ENCODE data around the gene ERVW-1. TPM values are rescaled to one million over a fixed set of nuclear protein-coding genes. Genes with fewer than 3 reads are reported as not detected.
A peak's percentile ranks its signal among the peaks of the same experiment; 100 is the strongest.

Gene ERVW-1
- total RNA-seq, 1 donor from 2014 or later: not detected

- Mint-ChIP-seq H3K4me3 (ENCODE audit: unreplicated experiment) (no peak overlapping the region), H3K36me3 (ENCODE audit: unreplicated experiment) (no peaks in the 10 kb centered on the region), H3K4me1 (ENCODE audit: low read depth, unreplicated experiment) (no peaks in the 10 kb centered on the region), H3K27me3 (ENCODE audit: unreplicated experiment) (peaks cover 3% of the 10 kb centered on the region), H3K9me3 (ENCODE audit: unreplicated experiment) (peaks cover 1% of the 10 kb centered on the region), H3K27ac (ENCODE audit: unreplicated experiment) (no peak overlapping the region)
- TF ChIP-seq CTCF (IDR thresholded peaks at IDR 0.05; ENCODE audit: partially characterized antibody, unreplicated experiment): no peak
- DNase-seq: no peak
Measured at GRCh38 chr7:92427193-92427592, 50.6 kb downstream of the ERVW-1 start.

- peaks cover 1% of the 10 kb centered on the region for H3K9me3 Mint-ChIP-seq (ENCODE audit: unreplicated experiment)
- no peak for TF ChIP-seq CTCF (IDR thresholded peaks at IDR 0.05; ENCODE audit: partially characterized antibody, unreplicated experiment)
- DNase-seq: no peak
Measured at GRCh38 chr7:92425311-92425947, 52.3 kb downstream of the ERVW-1 start.

GRCh38 chr7:92423710-92424131, 54.0 kb downstream of the ERVW-1 start:
- H3K27ac Mint-ChIP-seq (ENCODE audit: unreplicated experiment): peak overlapping the region; percentile 2
- no peaks in the 10 kb centered on the region for H3K36me3 Mint-ChIP-seq (ENCODE audit: unreplicated experiment)
- no peaks in the 10 kb centered on the region for H3K4me1 Mint-ChIP-seq (ENCODE audit: low read depth, unreplicated experiment)
- no peak for TF ChIP-seq CTCF (IDR thresholded peaks at IDR 0.05; ENCODE audit: partially characterized antibody, unreplicated experiment)
- H3K4me3 Mint-ChIP-seq (ENCODE audit: unreplicated experiment): peak overlapping the region; percentile 71
- H3K27me3 Mint-ChIP-seq (ENCODE audit: unreplicated experiment): peaks cover 2% of the 10 kb centered on the region
- DNase-seq: no peak
- H3K9me3 Mint-ChIP-seq (ENCODE audit: unreplicated experiment): peaks cover 1% of the 10 kb centered on the region

More at GRCh38 chr7:92425311-92425947, 52.3 kb downstream of the ERVW-1 start:
- no peaks in the 10 kb centered on the region for H3K4me1 Mint-ChIP-seq (ENCODE audit: low read depth, unreplicated experiment)
- H3K4me3 Mint-ChIP-seq (ENCODE audit: unreplicated experiment): no peak overlapping the region
- peaks cover 3% of the 10 kb centered on the region for H3K27me3 Mint-ChIP-seq (ENCODE audit: unreplicated experiment)
- no peak overlapping the region for H3K27ac Mint-ChIP-seq (ENCODE audit: unreplicated experiment)
- H3K36me3 Mint-ChIP-seq (ENCODE audit: unreplicated experiment): no peaks in the 10 kb centered on the region

GRCh38 chr7:92422926-92423325, 54.8 kb downstream of the ERVW-1 start:
- DNase-seq: no peak
- H3K4me1 Mint-ChIP-seq (ENCODE audit: low read depth, unreplicated experiment): no peaks in the 10 kb centered on the region
- no peaks in the 10 kb centered on the region for H3K27me3 Mint-ChIP-seq (ENCODE audit: unreplicated experiment)
- no peak for TF ChIP-seq CTCF (IDR thresholded peaks at IDR 0.05; ENCODE audit: partially characterized antibody, unreplicated experiment)
- peaks cover 1% of the 10 kb centered on the region for H3K9me3 Mint-ChIP-seq (ENCODE audit: unreplicated experiment)
- no peak overlapping the region for H3K27ac Mint-ChIP-seq (ENCODE audit: unreplicated experiment)
- H3K4me3 Mint-ChIP-seq (ENCODE audit: unreplicated experiment): no peak overlapping the region
- no peaks in the 10 kb centered on the region for H3K36me3 Mint-ChIP-seq (ENCODE audit: unreplicated experiment)

GRCh38 chr7:92421676-92422435, 55.9 kb downstream of the ERVW-1 start:
- Mint-ChIP-seq H3K36me3 (ENCODE audit: unreplicated experiment) (no peaks in the 10 kb centered on the region), H3K4me3 (ENCODE audit: unreplicated experiment) (no peak overlapping the region), H3K4me1 (ENCODE audit: low read depth, unreplicated experiment) (no peaks in the 10 kb centered on the region), H3K27ac (ENCODE audit: unreplicated experiment) (no peak overlapping the region), H3K9me3 (ENCODE audit: unreplicated experiment) (peaks cover 1% of the 10 kb centered on the region), H3K27me3 (ENCODE audit: unreplicated experiment) (no peaks in the 10 kb centered on the region)
- DNase-seq: no peak
- no peak for TF ChIP-seq CTCF (IDR thresholded peaks at IDR 0.05; ENCODE audit: partially characterized antibody, unreplicated experiment)
